Neuronal stem cell (in vitro differentiated cells): ENCODE results near the gene RBM19.

ENCODE experiments used
- DNase-seq: peaks from one replicate; pipeline ENCODE4 v3.0.0-alpha.2; 2013; ENCODE audit warnings: low spot score
- H2AFZ ChIP-seq: one replicate; pipeline ENCODE4 v1.6.1; 2013; ENCODE audit warnings: mild to moderate bottlenecking, low read length, inconsistent platforms
- H2AK5ac ChIP-seq: 2 replicates; pipeline ENCODE4 v1.6.1; 2013; ENCODE audit warnings: low read depth, mild to moderate bottlenecking, inconsistent platforms, low read length, moderate library complexity, mixed read lengths
- H2BK120ac ChIP-seq: 2 replicates; pipeline ENCODE4 v1.6.1; 2013; ENCODE audit warnings: low read depth, mild to moderate bottlenecking, inconsistent platforms, low read length, moderate library complexity, mixed read lengths
- H2BK12ac ChIP-seq: one replicate; pipeline ENCODE4 v1.6.1; 2013; ENCODE audit warnings: low read length, inconsistent platforms
- H2BK15ac ChIP-seq: 2 replicates; pipeline ENCODE4 v1.6.1; 2013; ENCODE audit warnings: mild to moderate bottlenecking, low read length, inconsistent platforms, mixed read lengths
- H2BK5ac ChIP-seq: one replicate; pipeline ENCODE4 v1.6.1; 2013; ENCODE audit warnings: inconsistent platforms, mild to moderate bottlenecking, low read length, moderate library complexity
- H3K14ac ChIP-seq: one replicate; pipeline ENCODE4 v1.6.1; 2013; ENCODE audit warnings: low read length, inconsistent platforms
- H3K18ac ChIP-seq: 2 replicates; pipeline ENCODE4 v1.6.1; 2013; ENCODE audit warnings: low read length, inconsistent platforms
- H3K23ac ChIP-seq: 2 replicates; pipeline ENCODE4 v1.6.1; 2013; ENCODE audit warnings: low read depth, mild to moderate bottlenecking, mixed read lengths, low read length, inconsistent platforms; ENCODE audit not compliant: poor library complexity
- H3K27ac ChIP-seq: replicated peaks from 3 replicates; pipeline ENCODE4 v1.5.1; 2013; ENCODE audit warnings: low read length, inconsistent platforms
- H3K27me3 ChIP-seq, 3 experiments: 2 replicates each; pipeline ENCODE4 v1.6.1; 2013; ENCODE audit warnings: low read length in 3 of 3, mild to moderate bottlenecking in 2 of 3, inconsistent platforms in 1 of 3, low read depth in 1 of 3, mixed read lengths in 1 of 3, moderate library complexity in 1 of 3; ENCODE audit not compliant: control insufficient read depth in 3 of 3, insufficient read depth in 3 of 3
- H3K36me3 ChIP-seq, 2 donors: replicated peaks in 1 of 2; 2 replicates each; pipeline ENCODE4 v1.6.1; 2013; ENCODE audit warnings: low read length in 2 of 2; ENCODE audit not compliant: control insufficient read depth in 2 of 2, insufficient read depth in 2 of 2
- H3K4ac ChIP-seq: 2 replicates; pipeline ENCODE4 v1.6.1; 2013; ENCODE audit warnings: inconsistent platforms, mild to moderate bottlenecking, low read length, moderate library complexity
- H3K4me1 ChIP-seq, 2 donors: 1 replicate in 1 of 2; 2 replicates in 1 of 2; pipeline ENCODE4 v1.6.1; 2013; ENCODE audit warnings: low read length in 2 of 2, low read depth in 1 of 2; ENCODE audit not compliant: control insufficient read depth in 2 of 2, insufficient read depth in 1 of 2
- H3K4me2 ChIP-seq: one replicate; pipeline ENCODE4 v1.6.1; 2013; ENCODE audit warnings: mild to moderate bottlenecking, low read length, inconsistent platforms; ENCODE audit not compliant: insufficient read depth, poor library complexity, severe bottlenecking
- H3K4me3 ChIP-seq, 2 donors: 2 replicates each; pipeline ENCODE4 v1.5.1; 2013; ENCODE audit warnings: low read length in 2 of 2, mild to moderate bottlenecking in 2 of 2, inconsistent platforms in 1 of 2, moderate library complexity in 1 of 2
- H3K79me1 ChIP-seq: one replicate; pipeline ENCODE4 v1.6.1; 2013; ENCODE audit warnings: low read depth, mild to moderate bottlenecking, inconsistent platforms, low read length, moderate library complexity
- H3K9ac ChIP-seq: one replicate; pipeline ENCODE4 v1.6.1; 2013; ENCODE audit warnings: mild to moderate bottlenecking, low read depth, low read length, inconsistent platforms; ENCODE audit not compliant: poor library complexity
- H3K9me3 ChIP-seq, 2 donors: replicated peaks in 1 of 2; 2 replicates each; pipeline versions ENCODE3 to v1.6.1; 2013; ENCODE audit warnings: low read length in 2 of 2, mild to moderate bottlenecking in 2 of 2, inconsistent platforms in 1 of 2, low read depth in 1 of 2, mixed read lengths in 1 of 2, moderate library complexity in 1 of 2; ENCODE audit not compliant: control insufficient read depth in 2 of 2, insufficient read depth in 1 of 2
- H4K8ac ChIP-seq: one replicate; pipeline ENCODE4 v1.6.1; 2013; ENCODE audit warnings: low read depth, mild to moderate bottlenecking, inconsistent platforms, low read length, moderate library complexity
- H4K91ac ChIP-seq: one replicate; pipeline ENCODE4 v1.6.1; 2013; ENCODE audit warnings: low read length, low read depth, mild to moderate bottlenecking, inconsistent platforms; ENCODE audit not compliant: poor library complexity
- WGBS, 2 donors: extraction: QIAGEN DNeasy Blood & Tissue Kit; methylation state at CpG; one replicate each; pipeline ENCODE4 v1.1.7; 2013; ENCODE audit warnings: missing lambda C conversion rate in 2 of 2, mixed read lengths in 1 of 2; ENCODE audit not compliant: insufficient read length in 2 of 2, insufficient replicate concordance in 1 of 2; ENCODE audit errors: extremely low coverage in 2 of 2; 5-methylcytosine and 5-hydroxymethylcytosine counted together

The RBM19 gene

GRCh38 chr12:113818833-113819232, 147.3 kb downstream of the RBM19 start:
- Histone ChIP-seq H2BK120ac (no peak overlapping the region), H3K9me3 (no peaks in the 10 kb centered on the region), H3K27me3 (no peaks in the 10 kb centered on the region), H2BK15ac (peak overlapping the region; percentile 78), H3K4me2 (no peak overlapping the region), H3K23ac (peak overlapping the region; percentile 77), H2AFZ (no peak overlapping the region), H3K9ac (no peak overlapping the region), H3K4ac (no peak overlapping the region), H3K18ac (peak overlapping the region; percentile 92), H3K4me1 (peaks cover 17 to 24% of the 10 kb centered on the region in 2 donors), H4K8ac (no peak overlapping the region), H3K27ac (no peak overlapping the region), H3K79me1 (no peaks in the 10 kb centered on the region), H2BK5ac (no peak overlapping the region), H2AK5ac (peak overlapping the region; percentile 94), H2BK12ac (peak overlapping the region; percentile 82), H3K36me3 (peaks cover 0 to 4% of the 10 kb centered on the region in 2 donors), H3K4me3 (no peak overlapping the region), H3K14ac (no peak overlapping the region), H4K91ac (no peak overlapping the region)
- WGBS, 2 donors, result no CpG with 5 or more reads among the region's 10 CpGs
- DNase-seq, result peak; percentile 41

GRCh38 chr12:113818283-113818682, 147.8 kb downstream of the RBM19 start:
- peak overlapping the region; percentile 36 for H2BK12ac ChIP-seq
- H2AFZ ChIP-seq, result no peak overlapping the region
- no peak overlapping the region for H2BK120ac ChIP-seq
- no peaks in the 10 kb centered on the region for H3K79me1 ChIP-seq
- H4K91ac ChIP-seq, result no peak overlapping the region
- peaks cover 0 to 4% of the 10 kb centered on the region in 2 donors for H3K36me3 ChIP-seq
- H3K14ac ChIP-seq, result no peak overlapping the region
- no peak overlapping the region for H3K4me2 ChIP-seq
- no peak overlapping the region for H3K4ac ChIP-seq
- no peak overlapping the region for H2BK15ac ChIP-seq
- H3K4me1 ChIP-seq, result peaks cover 17 to 20% of the 10 kb centered on the region in 2 donors
- H2BK5ac ChIP-seq, result no peak overlapping the region
- DNase-seq, result no peak
- no peaks in the 10 kb centered on the region for H3K27me3 ChIP-seq
- H3K9ac ChIP-seq, result no peak overlapping the region
- peak overlapping the region; percentile 39 for H2AK5ac ChIP-seq
- no CpG with 5 or more reads among the region's 4 CpGs for WGBS, 2 donors
- no peak overlapping the region for H3K4me3 ChIP-seq
- no peak overlapping the region for H3K18ac ChIP-seq
- no peak overlapping the region for H3K27ac ChIP-seq
- no peak overlapping the region for H3K23ac ChIP-seq
- H4K8ac ChIP-seq, result no peak overlapping the region
- H3K9me3 ChIP-seq, result no peaks in the 10 kb centered on the region

- no peak overlapping the region for H3K9ac ChIP-seq
- WGBS, 2 donors, result no CpG with 5 or more reads among the region's 16 CpGs
- H2BK12ac ChIP-seq, result no peak overlapping the region
- no peak overlapping the region for H3K4me2 ChIP-seq
- H2BK15ac ChIP-seq, result no peak overlapping the region
- H3K27me3 ChIP-seq, result no peaks in the 10 kb centered on the region
- H3K14ac ChIP-seq, result no peak overlapping the region
- peaks cover 0 to 4% of the 10 kb centered on the region in 2 donors for H3K36me3 ChIP-seq
- no peak overlapping the region for H3K4me3 ChIP-seq
- H4K8ac ChIP-seq, result no peak overlapping the region
- no peaks in the 10 kb centered on the region for H3K79me1 ChIP-seq
- no peak overlapping the region for H3K23ac ChIP-seq
- H2AFZ ChIP-seq, result no peak overlapping the region
- no peak overlapping the region for H2BK5ac ChIP-seq
- H3K27ac ChIP-seq, result no peak overlapping the region
- H3K4me1 ChIP-seq, result peaks cover 17 to 20% of the 10 kb centered on the region in 2 donors
- no peak overlapping the region for H4K91ac ChIP-seq
- no peak for DNase-seq
- peak overlapping the region; percentile 16 for H2AK5ac ChIP-seq
- H3K9me3 ChIP-seq, result no peaks in the 10 kb centered on the region
- no peak overlapping the region for H3K4ac ChIP-seq
- peak overlapping the region; percentile 25 for H2BK120ac ChIP-seq
- peak overlapping the region; percentile 49 for H3K18ac ChIP-seq
These were observed 149.3 kb downstream of the RBM19 start for GRCh38 chr12:113816866-113817265.

- no peak for DNase-seq
- no peak overlapping the region for H2BK5ac ChIP-seq
- no peak overlapping the region for H2AK5ac ChIP-seq
- peaks cover 2 to 4% of the 10 kb centered on the region in 2 donors for H3K36me3 ChIP-seq
- H3K9me3 ChIP-seq, result peaks cover 0 to 3% of the 10 kb centered on the region in 2 donors
- no peak overlapping the region for H2BK15ac ChIP-seq
- H3K14ac ChIP-seq, result no peak overlapping the region
- H3K4ac ChIP-seq, result no peak overlapping the region
- no peaks in the 10 kb centered on the region for H3K79me1 ChIP-seq
- H3K23ac ChIP-seq, result no peak overlapping the region
- no peak overlapping the region for H3K9ac ChIP-seq
- no peak overlapping the region for H2BK120ac ChIP-seq
- no peak overlapping the region for H2AFZ ChIP-seq
- peak overlapping the region; percentile 15 for H3K18ac ChIP-seq
- H3K27me3 ChIP-seq, result no peaks in the 10 kb centered on the region
- no peak overlapping the region for H3K4me2 ChIP-seq
- no peak overlapping the region for H4K91ac ChIP-seq
- H2BK12ac ChIP-seq, result no peak overlapping the region
- H3K4me1 ChIP-seq, result peaks cover 13 to 18% of the 10 kb centered on the region in 2 donors
- H3K4me3 ChIP-seq, result no peak overlapping the region
- H3K27ac ChIP-seq, result no peak overlapping the region
- no peak overlapping the region for H4K8ac ChIP-seq
- no CpG with 5 or more reads among the region's 5 CpGs for WGBS, 2 donors
These were observed 151.1 kb downstream of the RBM19 start for GRCh38 chr12:113815031-113815430.
